Common myeloid progenitor, CD34-positive (primary cell): ENCODE measurements around the gene JUN.

Experiments used
- CTCF ChIA-PET: fragments of 350-600 bp; sonication (Branson Sonifier 250); formaldehyde crosslinking; loops from one replicate; lab custom pipeline; 2021; ENCODE audit warnings: antibody characterized with exemption; lab: Charles Lee
- POLR2A ChIA-PET: fragments of 350-600 bp; sonication (Branson Sonifier 250); formaldehyde crosslinking; loops from one replicate; lab custom pipeline; 2021; ENCODE audit warnings: antibody characterized with exemption; lab: Charles Lee
- DNase-seq, 3 donors: peaks; one replicate each; pipeline versions ENCODE4 v3.0.0 to v3.0.0-alpha.2; 2013
- H3K27ac ChIP-seq, 2 experiments: 1 replicate in 1 of 2; 2 replicates in 1 of 2; pipeline ENCODE4 v1.7.0; 2013; ENCODE audit warnings: inconsistent platforms in 2 of 2, low read length in 2 of 2, mild to moderate bottlenecking in 2 of 2, low read depth in 1 of 2, moderate library complexity in 1 of 2; ENCODE audit not compliant: severe bottlenecking in 2 of 2, insufficient read depth in 1 of 2, poor library complexity in 1 of 2
- H3K27me3 ChIP-seq, 5 experiments: replicated peaks in 2 of 5; 1 replicate in 3 of 5; 2 replicates in 2 of 5; pipeline versions ENCODE4 v1.6.1 to v1.7.0; 2013; ENCODE audit warnings: low read length in 4 of 5, mild to moderate bottlenecking in 2 of 5, moderate library complexity in 2 of 5, inconsistent platforms in 1 of 5; ENCODE audit not compliant: insufficient read depth in 5 of 5, control insufficient read depth in 4 of 5
- H3K36me3 ChIP-seq, 4 experiments: 1 replicate in 2 of 4; 2 replicates in 2 of 4; pipeline versions ENCODE4 v1.6.1 to v1.7.0; 2013; ENCODE audit warnings: low read length in 3 of 4, control low read depth in 1 of 4, mild to moderate bottlenecking in 1 of 4; ENCODE audit not compliant: control insufficient read depth in 4 of 4, insufficient read depth in 4 of 4
- H3K4me1 ChIP-seq, 4 experiments: 1 replicate in 3 of 4; 2 replicates in 1 of 4; pipeline versions ENCODE4 v1.6.1 to v1.7.1; 2013; ENCODE audit warnings: low read length in 3 of 4, mild to moderate bottlenecking in 3 of 4, control low read depth in 1 of 4, inconsistent platforms in 1 of 4, moderate library complexity in 1 of 4; ENCODE audit not compliant: control insufficient read depth in 4 of 4, insufficient read depth in 4 of 4; ENCODE audit errors: control extremely low read depth in 1 of 4
- H3K4me3 ChIP-seq, 7 experiments: 1 replicate in 4 of 7; 2 replicates in 3 of 7; pipeline versions ENCODE4 v1.5.1 to v1.7.0; 2013; ENCODE audit warnings: mild to moderate bottlenecking in 7 of 7, low read length in 6 of 7, moderate library complexity in 6 of 7, inconsistent platforms in 2 of 7, low read depth in 2 of 7, control low read depth in 1 of 7; ENCODE audit not compliant: insufficient read depth in 4 of 7, control insufficient read depth in 1 of 7; ENCODE audit errors: extremely low read depth in 1 of 7
- H3K9me3 ChIP-seq, 5 experiments: 1 replicate in 4 of 5; 2 replicates in 1 of 5; pipeline versions ENCODE4 v1.6.1 to v1.7.1; 2013; ENCODE audit warnings: low read length in 4 of 5, mild to moderate bottlenecking in 2 of 5, inconsistent platforms in 1 of 5, low read depth in 1 of 5, moderate library complexity in 1 of 5; ENCODE audit not compliant: control insufficient read depth in 4 of 5, insufficient read depth in 2 of 5; ENCODE audit errors: control extremely low read depth in 1 of 5
- WGBS: methylation state at CpG from one replicate; pipeline ENCODE4 v1.1.5; 2013; ENCODE audit not compliant: insufficient coverage; 5-methylcytosine and 5-hydroxymethylcytosine counted together

JUN gene

GRCh38 chr1:58786184-58786926 lies 2.5 kb upstream of the JUN start:
- Histone ChIP-seq H3K4me3 (no peak overlapping the region), H3K27me3 (peaks cover 0 to 31% (median 17%) of the 10 kb centered on the region in 5 experiments), H3K27ac (no peak overlapping the region), H3K36me3 (peaks cover 0 to 15% (median 0%) of the 10 kb centered on the region in 4 experiments), H3K9me3 (peaks cover 0 to 5% (median 3%) of the 10 kb centered on the region in 5 experiments), H3K4me1 (peaks cover 0 to 38% (median 34%) of the 10 kb centered on the region in 4 experiments)
- ChIA-PET POLR2A (no interaction called here), CTCF (interaction anchor here (1.0 to 1.6 kb wide), 6 partner anchors 9 to 913 kb away, joined by 3 to 7 read pairs (median 3); no protein-coding TSS in a partner anchor)
- no peak for DNase-seq
- 84% methylated on average over 3 of the region's 6 CpGs for WGBS

GRCh38 chr1:58785442-58786058 lies 1.7 kb upstream of the JUN start:
- peaks cover 0 to 34% (median 17%) of the 10 kb centered on the region in 5 experiments for H3K27me3 ChIP-seq
- 2% methylated on average over 8 of the region's 14 CpGs for WGBS
- H3K27ac ChIP-seq, result peak overlapping the region in 1 of 2 experiments; percentile 93
- H3K36me3 ChIP-seq, result peaks cover 0 to 15% (median 0%) of the 10 kb centered on the region in 4 experiments
- peak in 2 of 3 donors; percentile 68 to 70 for DNase-seq
- peak overlapping the region in 5 of 7 experiments; percentile 67 to 89 (median 80) for H3K4me3 ChIP-seq
- H3K9me3 ChIP-seq, result peaks cover 0 to 5% (median 3%) of the 10 kb centered on the region in 5 experiments
- ChIA-PET CTCF (interaction anchor here (0.7 to 1.4 kb wide), 6 partner anchors 16 to 912 kb away, joined by 3 read pairs; no protein-coding TSS in a partner anchor), POLR2A (no interaction called here)
- H3K4me1 ChIP-seq, result peaks cover 0 to 38% (median 34%) of the 10 kb centered on the region in 4 experiments

GRCh38 chr1:58784758-58785441 lies 1.1 kb upstream of the JUN start:
- WGBS, result 0% methylated on average over 22 of the region's 56 CpGs
- Histone ChIP-seq H3K27ac (peak overlapping the region; percentile 61 to 93), H3K4me3 (peak overlapping the region; percentile 67 to 96 (median 80)), H3K36me3 (peaks cover 0 to 15% (median 0%) of the 10 kb centered on the region in 4 experiments), H3K27me3 (peaks cover 0 to 34% (median 17%) of the 10 kb centered on the region in 5 experiments), H3K9me3 (peaks cover 0 to 5% (median 3%) of the 10 kb centered on the region in 5 experiments), H3K4me1 (peaks cover 0 to 38% (median 34%) of the 10 kb centered on the region in 4 experiments)
- CTCF ChIA-PET, result interaction anchor here (0.7 to 1.9 kb wide), 7 partner anchors 16 to 913 kb away, joined by 3 to 7 read pairs (median 3); no protein-coding TSS in a partner anchor
- peak; percentile 70 to 83 (median 77) for DNase-seq
- POLR2A ChIA-PET, result no interaction called here

GRCh38 chr1:58783090-58783992 lies 506 bp downstream of the JUN start:
- under 1% methylated on average over 78 of the region's 86 CpGs for WGBS
- peaks cover 0 to 3% (median 0%) of the 10 kb centered on the region in 5 experiments for H3K9me3 ChIP-seq
- H3K36me3 ChIP-seq, result peaks cover 0 to 15% (median 0%) of the 10 kb centered on the region in 4 experiments
- H3K4me3 ChIP-seq, result peak overlapping the region; percentile 67 to 98 (median 89)
- ChIA-PET POLR2A (interaction anchor here (0.5 to 1.5 kb wide), 7 partner anchors 10 to 1023 kb away, joined by 3 to 5 read pairs (median 3); partner anchors contain the start of gene FGGY), CTCF (interaction anchor here (1.0 to 2.9 kb wide), 3 partner anchors 10 to 301 kb away, joined by 3 to 10 read pairs (median 7); no protein-coding TSS in a partner anchor)
- peaks cover 0 to 38% (median 34%) of the 10 kb centered on the region in 4 experiments for H3K4me1 ChIP-seq
- peaks cover 0 to 34% (median 18%) of the 10 kb centered on the region in 5 experiments for H3K27me3 ChIP-seq
- peak in 2 of 3 donors; percentile 48 to 55 for DNase-seq
- H3K27ac ChIP-seq, result peak overlapping the region; percentile 79 to 93

DNA sequence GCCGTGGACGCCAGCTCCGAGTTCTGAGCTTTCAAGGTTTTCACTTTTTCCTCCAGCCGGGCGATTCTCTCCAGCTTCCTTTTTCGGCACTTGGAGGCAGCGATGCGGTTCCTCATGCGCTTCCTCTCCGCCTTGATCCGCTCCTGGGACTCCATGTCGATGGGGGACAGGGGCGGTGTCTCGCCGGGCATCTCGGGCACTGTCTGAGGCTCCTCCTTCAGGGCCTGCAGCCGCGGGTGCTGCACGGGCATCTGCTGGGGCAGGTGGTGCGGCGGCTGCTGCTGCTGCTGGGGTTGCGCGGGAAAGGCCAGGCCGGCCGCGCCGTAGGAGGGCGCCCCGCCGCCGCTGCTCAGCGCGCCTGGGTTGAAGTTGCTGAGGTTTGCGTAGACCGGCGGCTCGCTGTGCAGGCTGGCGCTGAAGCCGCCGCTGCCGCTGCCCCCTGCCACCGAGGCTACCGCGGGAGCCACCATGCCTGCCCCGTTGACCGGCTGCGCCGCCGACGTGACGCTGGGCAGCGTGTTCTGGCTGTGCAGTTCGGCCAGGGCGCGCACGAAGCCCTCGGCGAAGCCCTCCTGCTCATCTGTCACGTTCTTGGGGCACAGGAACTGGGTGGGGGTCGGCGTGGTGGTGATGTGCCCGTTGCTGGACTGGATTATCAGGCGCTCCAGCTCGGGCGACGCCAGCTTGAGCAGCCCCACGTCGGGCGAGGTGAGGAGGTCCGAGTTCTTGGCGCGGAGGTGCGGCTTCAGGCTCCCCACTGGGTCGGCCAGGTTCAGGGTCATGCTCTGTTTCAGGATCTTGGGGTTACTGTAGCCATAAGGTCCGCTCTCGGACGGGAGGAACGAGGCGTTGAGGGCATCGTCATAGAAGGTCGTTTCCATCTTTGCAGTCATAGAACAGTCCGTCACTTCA lies 1.4 kb downstream of the JUN start:
- Histone ChIP-seq H3K4me3 (peak overlapping the region; percentile 67 to 98 (median 89)), H3K36me3 (peaks cover 0 to 15% (median 0%) of the 10 kb centered on the region in 4 experiments), H3K9me3 (no peaks in the 10 kb centered on the region), H3K27ac (peak overlapping the region; percentile 79 to 93), H3K27me3 (peaks cover 0 to 34% (median 18%) of the 10 kb centered on the region in 5 experiments), H3K4me1 (peaks cover 0 to 38% (median 34%) of the 10 kb centered on the region in 4 experiments)
- 1% methylated on average over 66 of the region's 82 CpGs for WGBS
- POLR2A ChIA-PET, result interaction anchor here (0.5 to 1.5 kb wide), 6 partner anchors 34 to 1047 kb away, joined by 3 to 5 read pairs (median 4); partner anchors contain the start of gene FGGY
- peak in 2 of 3 donors; percentile 17 to 18 for DNase-seq
- CTCF ChIA-PET, result interaction anchor here (0.9 to 2.9 kb wide), 8 partner anchors 9 to 977 kb away, joined by 3 to 10 read pairs (median 6); partner anchors contain the start of gene FGGY
